Hepatocyte (in vitro differentiated cells): Measurements from ENCODE around the gene SUGCT. TPM values are rescaled to one million over a fixed set of nuclear protein-coding genes. Genes with fewer than 3 reads are reported as not detected.

Experiments used
- DNase-seq: peaks from one replicate; pipeline ENCODE4 v3.0.0-alpha.2; 2016; ENCODE audit warnings: low spot score
- H2AFZ ChIP-seq: fragments of 200-600 bp; sonication (generic); 2 replicates; pipeline ENCODE4 v1.6.0; 2016; ENCODE audit warnings: antibody characterized with exemption, mild to moderate bottlenecking
- H3K27ac ChIP-seq: fragments of 200-600 bp; sonication (generic); 2 replicates; pipeline ENCODE4 v1.5.1; 2016; ENCODE audit warnings: mild to moderate bottlenecking
- H3K27me3 ChIP-seq: fragments of 200-600 bp; sonication (generic); 2 replicates; pipeline ENCODE4 v1.6.1; 2016
- H3K36me3 ChIP-seq: fragments of 200-600 bp; sonication (generic); replicated peaks from 2 replicates; pipeline ENCODE4 v1.5.1; 2016; ENCODE audit warnings: low read depth; ENCODE audit not compliant: insufficient read depth
- H3K4me1 ChIP-seq: fragments of 200-600 bp; sonication (generic); 2 replicates; pipeline ENCODE4 v1.5.1; 2016; ENCODE audit warnings: mild to moderate bottlenecking, moderate library complexity; ENCODE audit not compliant: insufficient read depth
- H3K4me2 ChIP-seq: fragments of 200-600 bp; sonication (generic); 2 replicates; pipeline ENCODE4 v1.6.0; 2016
- H3K4me3 ChIP-seq: fragments of 200-600 bp; sonication (generic); 2 replicates; pipeline ENCODE4 v1.5.1; 2016; ENCODE audit warnings: mild to moderate bottlenecking
- H3K79me2 ChIP-seq: fragments of 200-600 bp; sonication (generic); 2 replicates; pipeline ENCODE4 v1.6.0; 2017; ENCODE audit warnings: mild to moderate bottlenecking
- H3K9me2 ChIP-seq: fragments of 200-600 bp; sonication (generic); replicated peaks from 2 replicates; pipeline ENCODE4 v1.6.0; 2017; ENCODE audit warnings: mild to moderate bottlenecking; ENCODE audit not compliant: insufficient read depth
- H3K9me3 ChIP-seq: fragments of 200-600 bp; sonication (generic); 2 replicates; pipeline ENCODE4 v1.5.1; 2016; ENCODE audit warnings: low read depth, mild to moderate bottlenecking
- H4K20me1 ChIP-seq: fragments of 200-600 bp; sonication (generic); 2 replicates; pipeline ENCODE4 v1.6.0; 2016; ENCODE audit warnings: mild to moderate bottlenecking; ENCODE audit not compliant: insufficient read depth, poor library complexity, severe bottlenecking
- CTCF ChIP-seq: fragments of 200-600 bp; sonication (generic); IDR thresholded peaks from 2 replicates; pipeline ENCODE4 v1.5.1; 2016; ENCODE audit warnings: antibody characterized with exemption, mild to moderate bottlenecking; ENCODE audit not compliant: poor library complexity
- EZH2 ChIP-seq: fragments of 200-600 bp; sonication (generic); IDR thresholded peaks from 2 replicates; pipeline ENCODE4 v1.6.1; 2016; ENCODE audit warnings: antibody characterized with exemption, mild to moderate bottlenecking, borderline replicate concordance
- EZH2phosphoT487 ChIP-seq: fragments of 200-600 bp; sonication (generic); IDR thresholded peaks from one replicate; pipeline ENCODE4 v1.6.1; 2018; ENCODE audit warnings: antibody characterized with exemption, mild to moderate bottlenecking, low read depth, moderate library complexity; ENCODE audit not compliant: unreplicated experiment, severe bottlenecking
- WGBS: methylation state at CpG from one replicate; pipeline ENCODE4 v1.1.6; 2016; ENCODE audit warnings: low lambda C conversion rate; ENCODE audit errors: missing lambda C conversion rate; 5-methylcytosine and 5-hydroxymethylcytosine counted together
- polyA plus RNA-seq: library from polyadenylated mRNA; unstranded; fragments of >200 nt; fragmentation: Nextera tagmentation; extraction: Ambion mirVana; gene quantifications from 2 replicates; pipeline ENCODE4 v1.2.1, GENCODE V29; 2016
- total RNA-seq: library from RNA; depleted of rRNA; stranded (reverse); fragments of >200 nt; gene quantifications from 2 replicates; pipeline ENCODE4 v1.2.3, GENCODE V29; 2014

Gene SUGCT
- total and polyA plus RNA-seq, 2 experiments from 2014 or later, result 5.1 to 12.0 TPM

GRCh38 chr7:40780460-40780859, 645.7 kb downstream of the SUGCT start:
- DNase-seq, result no peak
- H3K27me3 ChIP-seq, result no peaks in the 10 kb centered on the region
- WGBS, result 75% methylated on average over 1 of the region's 1 CpG

GRCh38 chr7:40782836-40783235, 648.0 kb downstream of the SUGCT start:
- H3K9me2 ChIP-seq, result no peaks in the 10 kb centered on the region
- DNase-seq, result no peak
- peaks cover 11% of the 10 kb centered on the region for H3K4me1 ChIP-seq
- no peaks in the 10 kb centered on the region for H3K27me3 ChIP-seq
- H2AFZ ChIP-seq, result no peak overlapping the region
- no peaks in the 10 kb centered on the region for H3K36me3 ChIP-seq
- H3K79me2 ChIP-seq, result no peaks in the 10 kb centered on the region
- no peaks in the 10 kb centered on the region for H4K20me1 ChIP-seq
- H3K9me3 ChIP-seq, result no peaks in the 10 kb centered on the region
- TF ChIP-seq CTCF, result no peak
- no peak for TF ChIP-seq EZH2
- TF ChIP-seq EZH2phosphoT487, result no peak
- H3K4me2 ChIP-seq, result no peak overlapping the region
- no peak overlapping the region for H3K27ac ChIP-seq
- no peak overlapping the region for H3K4me3 ChIP-seq
- 94% methylated on average over 2 of the region's 2 CpGs for WGBS

More at GRCh38 chr7:40780460-40780859, 645.7 kb downstream of the SUGCT start:
- no peaks in the 10 kb centered on the region for H3K79me2 ChIP-seq
- no peak overlapping the region for H3K4me2 ChIP-seq
- H3K36me3 ChIP-seq, result no peaks in the 10 kb centered on the region
- TF ChIP-seq EZH2, result no peak
- no peak for TF ChIP-seq CTCF
- TF ChIP-seq EZH2phosphoT487, result no peak
- no peak overlapping the region for H3K27ac ChIP-seq
- peaks cover 11% of the 10 kb centered on the region for H3K4me1 ChIP-seq
- H2AFZ ChIP-seq, result no peak overlapping the region
- no peak overlapping the region for H3K4me3 ChIP-seq
- H3K9me3 ChIP-seq, result no peaks in the 10 kb centered on the region
- no peaks in the 10 kb centered on the region for H3K9me2 ChIP-seq
- no peaks in the 10 kb centered on the region for H4K20me1 ChIP-seq

- Histone ChIP-seq H4K20me1 (no peaks in the 10 kb centered on the region), H3K36me3 (no peaks in the 10 kb centered on the region), H2AFZ (no peak overlapping the region), H3K27me3 (no peaks in the 10 kb centered on the region), H3K9me3 (no peaks in the 10 kb centered on the region), H3K4me3 (no peak overlapping the region), H3K27ac (no peak overlapping the region), H3K79me2 (no peaks in the 10 kb centered on the region), H3K9me2 (no peaks in the 10 kb centered on the region), H3K4me2 (no peak overlapping the region), H3K4me1 (peaks cover 11% of the 10 kb centered on the region)
- TF ChIP-seq CTCF, result no peak
- no peak for DNase-seq
- 62% methylated on average over 2 of the region's 2 CpGs for WGBS
These were observed 649.4 kb downstream of the SUGCT start for GRCh38 chr7:40784176-40784575.

GRCh38 chr7:40786909-40787308, 652.1 kb downstream of the SUGCT start:
- Histone ChIP-seq H3K9me2 (no peaks in the 10 kb centered on the region), H3K4me3 (no peak overlapping the region), H2AFZ (no peak overlapping the region), H3K9me3 (no peaks in the 10 kb centered on the region), H3K27ac (no peak overlapping the region), H3K4me2 (no peak overlapping the region), H3K79me2 (no peaks in the 10 kb centered on the region), H3K27me3 (no peaks in the 10 kb centered on the region), H3K4me1 (no peaks in the 10 kb centered on the region), H4K20me1 (no peaks in the 10 kb centered on the region), H3K36me3 (no peaks in the 10 kb centered on the region)
- WGBS, result 100% methylated on average over 1 of the region's 1 CpG
- TF ChIP-seq EZH2phosphoT487, result no peak
- no peak for TF ChIP-seq EZH2
- no peak for DNase-seq
